EH (cell line): ENCODE data around the gene CLASP1.
"Not testable (repeated sequence)": the region's sequence is repeated elsewhere in the genome, so short reads cannot be mapped to it uniquely, and the experiment has no call there.

Source experiments
- DNase-seq: peaks from one replicate; pipeline ENCODE4 v3.0.0-alpha.2; 2015; ENCODE audit warnings: low read depth

CLASP1 gene

GRCh38 chr2:121319941-121320340 lies 329.3 kb downstream of the CLASP1 start:
- DNase-seq, result no peak

GRCh38 chr2:121316986-121317385 lies 332.3 kb downstream of the CLASP1 start:
- no peak for DNase-seq

- not testable (repeated sequence) for DNase-seq
Measured at GRCh38 chr2:121313701-121314100, 335.6 kb downstream of the CLASP1 start.

GRCh38 chr2:121309801-121310200 lies 339.5 kb downstream of the CLASP1 start:
- DNase-seq, result no peak

- DNase-seq, result no peak
Measured at GRCh38 chr2:121309323-121309722, 339.9 kb downstream of the CLASP1 start.

GRCh38 chr2:121307048-121307447 lies 342.2 kb downstream of the CLASP1 start:
- no peak for DNase-seq

GRCh38 chr2:121304941-121305340 lies 344.3 kb downstream of the CLASP1 start:
- no peak for DNase-seq

- DNase-seq, result no peak
Measured at GRCh38 chr2:121303531-121304263, 345.6 kb downstream of the CLASP1 start.

- not testable (repeated sequence) for DNase-seq
Measured at GRCh38 chr2:121301190-121301589, 348.1 kb downstream of the CLASP1 start.

- DNase-seq, result no peak
Measured at GRCh38 chr2:121298476-121298875, 350.8 kb downstream of the CLASP1 start.

- not testable (repeated sequence) for DNase-seq
Measured at GRCh38 chr2:121297866-121298265, 351.4 kb downstream of the CLASP1 start.

- DNase-seq, result peak; percentile 35
Measured at GRCh38 chr2:121297217-121297830, 351.9 kb downstream of the CLASP1 start.

- no peak for DNase-seq
Measured at GRCh38 chr2:121295911-121296650, 353.2 kb downstream of the CLASP1 start.

- DNase-seq, result no peak
Measured at GRCh38 chr2:121294881-121295840, 354.1 kb downstream of the CLASP1 start.

- DNase-seq, result no peak
Measured at GRCh38 chr2:121293450-121294325, 355.6 kb downstream of the CLASP1 start.

GRCh38 chr2:121291251-121291580 lies 358.0 kb downstream of the CLASP1 start:
- no peak for DNase-seq

GRCh38 chr2:121289271-121289670 lies 360.0 kb downstream of the CLASP1 start:
- DNase-seq, result no peak

GRCh38 chr2:121288454-121289231 lies 360.6 kb downstream of the CLASP1 start:
- no peak for DNase-seq

GRCh38 chr2:121287956-121288355 lies 361.3 kb downstream of the CLASP1 start:
- DNase-seq, result no peak
